ENCODE measurements around the gene FMNL2. TPM values are rescaled to one million over a fixed set of nuclear protein-coding genes. Genes with fewer than 3 reads are reported as not detected.

FMNL2 gene
- total RNA-seq, 1 experiment from 2014 or later, result 28.1 TPM

GRCh38 chr2:152651834-152652233 lies 316.9 kb downstream of the FMNL2 start (continued):
- TF ChIP-seq ZBTB33 (IDR thresholded peaks at IDR 0.05; ENCODE audit: extremely low read depth, insufficient replicate concordance, low read length) (no peak), SIN3A (IDR thresholded peaks at IDR 0.05; ENCODE audit: low read depth) (no peak)

- Histone ChIP-seq H3K27ac (ENCODE audit: low read depth, low read length) (no peak overlapping the region), H2AFZ (ENCODE audit: low read depth, low read length, poor library complexity, severe bottlenecking) (no peak overlapping the region), H3K36me3 (ENCODE audit: control insufficient read depth in 1 of 2, insufficient read depth in 2 of 2, low read length in 2 of 2) (peaks cover 49 to 51% of the 10 kb centered on the region in 2 experiments), H3K4me1 (ENCODE audit: control insufficient read depth in 1 of 2, insufficient read depth in 2 of 2, low read length in 2 of 2) (no peaks in the 10 kb centered on the region), H3K4me3 (replicated peaks in 1 of 2; ENCODE audit: low read depth in 1 of 2, low read length in 2 of 2) (no peak overlapping the region), H3K27me3 (ENCODE audit: insufficient read depth, low read length) (no peaks in the 10 kb centered on the region), H3K9ac (ENCODE audit: low read length) (no peak overlapping the region), H3K79me2 (ENCODE audit: insufficient read depth, low read length) (0 out of 2 replicates have a peak, but pooled peaks cover 9% of the 10 kb centered on the region), H4K20me1 (ENCODE audit: insufficient read depth) (0 out of 2 replicates have a peak, but pooled peaks cover 4% of the 10 kb centered on the region), H3K9me2 (ENCODE audit: insufficient read depth) (no peaks in the 10 kb centered on the region), H3K4me2 (ENCODE audit: low read length) (no peak overlapping the region), H3K9me3 (ENCODE audit: control insufficient read depth in 1 of 2, insufficient read depth in 1 of 2, low read depth in 1 of 2, low read length in 2 of 2) (no peaks in the 10 kb centered on the region)
- TF ChIP-seq SIN3A (IDR thresholded peaks at IDR 0.05; ENCODE audit: low read depth) (no peak), JUND (IDR thresholded peaks at IDR 0.05) (no peak), ZNF274 (IDR thresholded peaks at IDR 0.05; ENCODE audit: low read depth, low read length) (no peak), MAX (IDR thresholded peaks at IDR 0.05) (no peak), ATF3 (IDR thresholded peaks at IDR 0.05) (no peak), RAD21 (IDR thresholded peaks at IDR 0.05; ENCODE audit: low read depth) (no peak), ZFX (IDR thresholded peaks at IDR 0.05) (no peak), EZH2phosphoT487 (IDR thresholded peaks at IDR 0.05; ENCODE audit: borderline replicate concordance) (no peak), CEBPB (IDR thresholded peaks at IDR 0.05; ENCODE audit: low read depth) (no peak), SRF (IDR thresholded peaks at IDR 0.05; ENCODE audit: low read depth) (no peak), YY1 (IDR thresholded peaks at IDR 0.05; ENCODE audit: extremely low read depth, insufficient replicate concordance, low read depth, low read length) (no peak)
- POLR2A ChIA-PET, result no interaction called here
- intact Hi-C loops (cut with micrococcal nuclease), result no loop called here
- RAD21 ChIA-PET (ENCODE audit: low non-redundant PET in 1 of 2, low total read pairs in 2 of 2, uncharacterized antibody in 2 of 2, unreplicated experiment in 2 of 2), result no interaction called here
- CTCF ChIA-PET, result no interaction called here
- BruUV-seq (replicated peaks), result no TSS peak
- ATAC-seq (no peak), DNase-seq (ENCODE audit: low read depth, low spot score) (no peak)
These were observed 320.9 kb downstream of the FMNL2 start for GRCh38 chr2:152655880-152656279.

All from HCT116 (cell line).